Muscle layer of colon (tissue), 2 donors: ENCODE measurements around the gene JAG1.

ENCODE experiments used
- H3K27ac ChIP-seq: one replicate; pipeline ENCODE4 v1.7.0; 2013; ENCODE audit warnings: low read depth, mild to moderate bottlenecking, low read length, moderate library complexity
- H3K27me3 ChIP-seq, 2 donors: one replicate each; pipeline ENCODE4 v1.7.0; 2013; ENCODE audit warnings: low read length in 2 of 2, mild to moderate bottlenecking in 2 of 2; ENCODE audit not compliant: insufficient read depth in 2 of 2, control insufficient read depth in 1 of 2
- H3K36me3 ChIP-seq: one replicate; pipeline ENCODE4 v1.7.0; 2013; ENCODE audit warnings: mild to moderate bottlenecking, low read length; ENCODE audit not compliant: insufficient read depth
- H3K4me1 ChIP-seq: one replicate; pipeline ENCODE4 v1.7.0; 2013; ENCODE audit warnings: mild to moderate bottlenecking, low read length; ENCODE audit not compliant: insufficient read depth
- H3K4me3 ChIP-seq, 2 donors: one replicate each; pipeline ENCODE4 v1.7.0; 2013; ENCODE audit warnings: low read length in 2 of 2, low read depth in 1 of 2, mild to moderate bottlenecking in 1 of 2, moderate library complexity in 1 of 2
- H3K9ac ChIP-seq: one replicate; pipeline ENCODE4 v1.7.0; 2013; ENCODE audit warnings: low read length
- H3K9me3 ChIP-seq: one replicate; pipeline ENCODE4 v1.7.0; 2013; ENCODE audit warnings: mild to moderate bottlenecking, low read length
- donor health status: abdominal sarcoma.
- donor health status: Adenocarcinoma of cecum.

JAG1 gene

DNA sequence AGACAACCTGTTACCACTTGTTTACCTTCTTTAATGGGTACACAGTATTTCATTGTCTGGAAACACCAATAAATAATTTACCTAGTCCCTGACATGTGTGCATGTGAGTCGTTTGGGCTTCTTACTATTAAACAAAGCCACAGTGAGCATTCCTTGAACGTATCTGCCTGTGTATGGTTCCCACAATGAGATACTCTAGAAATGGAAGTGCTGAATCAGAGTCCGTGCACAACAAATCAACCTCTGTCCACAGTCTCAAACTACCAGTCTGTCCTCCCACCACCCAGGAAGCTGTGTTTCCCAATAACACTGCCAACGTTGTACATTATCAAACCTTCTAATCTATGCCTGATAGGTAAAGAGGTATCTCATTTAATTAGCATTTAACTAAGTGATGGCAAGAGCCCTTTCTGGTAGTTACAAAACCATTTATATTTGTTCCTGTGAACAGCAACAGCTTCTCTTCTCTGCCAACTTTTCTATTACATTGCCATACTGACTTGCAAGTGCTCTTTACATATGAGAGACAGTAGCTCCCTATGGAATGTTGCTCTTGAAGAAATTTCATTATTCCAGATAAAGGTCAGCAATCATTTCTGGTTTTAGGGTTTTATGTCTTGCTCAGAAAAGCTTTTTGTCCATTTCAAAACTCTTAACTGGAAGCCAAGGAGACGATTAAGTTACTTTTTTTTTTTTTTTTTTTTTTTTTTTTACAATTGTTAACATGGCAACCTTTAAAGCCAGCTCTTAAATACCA lies 14.7 kb downstream of the JAG1 start:
- Histone ChIP-seq H3K9ac (no peak overlapping the region), H3K4me1 (peaks cover 88% of the 10 kb centered on the region), H3K27ac (peak overlapping the region; percentile 16), H3K27me3 (no peaks in the 10 kb centered on the region), H3K4me3 (no peak overlapping the region), H3K9me3 (no peaks in the 10 kb centered on the region), H3K36me3 (peaks cover 64% of the 10 kb centered on the region)

DNA sequence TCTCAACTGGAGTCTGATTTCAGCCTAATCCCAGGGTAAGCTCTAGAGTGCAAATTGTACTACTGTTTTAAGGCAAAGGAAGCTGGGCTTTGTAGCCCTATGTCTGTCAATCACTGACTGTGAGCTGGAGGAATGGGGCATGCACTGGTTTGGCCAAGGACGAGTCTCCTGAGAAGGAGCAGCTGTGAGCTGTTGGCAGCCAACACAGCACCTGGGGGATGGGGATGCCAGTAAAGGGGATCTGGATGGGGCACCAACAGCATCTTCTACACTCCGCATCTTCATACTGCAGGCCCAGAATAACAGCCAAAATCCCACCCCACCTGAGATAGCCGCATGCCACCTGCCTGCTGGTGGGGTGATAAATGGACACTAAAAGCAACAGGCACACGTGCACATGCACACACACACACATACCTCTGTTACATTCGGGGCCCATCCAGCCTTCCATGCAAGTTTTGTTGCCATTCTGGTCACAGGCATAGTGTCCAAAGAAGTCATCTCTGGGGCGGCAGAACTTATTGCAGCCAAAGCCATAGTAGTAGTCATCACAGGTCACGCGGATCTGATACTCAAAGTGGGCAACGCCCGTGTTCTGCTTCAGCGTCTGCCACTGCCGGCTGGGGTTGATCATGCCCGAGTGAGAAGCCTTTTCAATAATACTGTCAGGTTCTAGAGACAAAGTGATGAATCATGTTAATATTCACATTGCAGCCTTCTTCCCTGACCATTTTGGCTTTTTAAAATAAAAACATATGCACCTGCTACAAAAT lies 15.6 kb downstream of the JAG1 start:
- H3K27ac ChIP-seq: peak overlapping the region; percentile 16
- H3K9ac ChIP-seq: no peak overlapping the region
- no peak overlapping the region for H3K4me3 ChIP-seq
- peaks cover 56% of the 10 kb centered on the region for H3K36me3 ChIP-seq
- H3K4me1 ChIP-seq: peaks cover 84% of the 10 kb centered on the region
- no peaks in the 10 kb centered on the region for H3K9me3 ChIP-seq
- H3K27me3 ChIP-seq: no peaks in the 10 kb centered on the region

- H3K27me3 ChIP-seq: no peaks in the 10 kb centered on the region
- H3K9me3 ChIP-seq: no peaks in the 10 kb centered on the region
- no peak overlapping the region for H3K4me3 ChIP-seq
- peak overlapping the region; percentile 28 for H3K27ac ChIP-seq
- H3K4me1 ChIP-seq: peaks cover 89% of the 10 kb centered on the region
- peaks cover 49% of the 10 kb centered on the region for H3K36me3 ChIP-seq
- H3K9ac ChIP-seq: no peak overlapping the region
These were observed 16.3 kb downstream of the JAG1 start for GRCh38 chr20:10657453-10657852.

- Histone ChIP-seq H3K4me1 (peaks cover 96% of the 10 kb centered on the region), H3K36me3 (peaks cover 38% of the 10 kb centered on the region), H3K9ac (no peak overlapping the region), H3K4me3 (no peak overlapping the region), H3K27me3 (no peaks in the 10 kb centered on the region), H3K27ac (peak overlapping the region; percentile 40), H3K9me3 (no peaks in the 10 kb centered on the region)
These were observed 17.8 kb downstream of the JAG1 start for GRCh38 chr20:10655720-10656669.

GRCh38 chr20:10654630-10655029 lies 19.2 kb downstream of the JAG1 start:
- Histone ChIP-seq H3K9ac (no peak overlapping the region), H3K4me1 (peaks cover 89% of the 10 kb centered on the region), H3K36me3 (peaks cover 44% of the 10 kb centered on the region), H3K4me3 (no peak overlapping the region), H3K27me3 (no peaks in the 10 kb centered on the region), H3K27ac (peak overlapping the region; percentile 80), H3K9me3 (no peaks in the 10 kb centered on the region)

DNA sequence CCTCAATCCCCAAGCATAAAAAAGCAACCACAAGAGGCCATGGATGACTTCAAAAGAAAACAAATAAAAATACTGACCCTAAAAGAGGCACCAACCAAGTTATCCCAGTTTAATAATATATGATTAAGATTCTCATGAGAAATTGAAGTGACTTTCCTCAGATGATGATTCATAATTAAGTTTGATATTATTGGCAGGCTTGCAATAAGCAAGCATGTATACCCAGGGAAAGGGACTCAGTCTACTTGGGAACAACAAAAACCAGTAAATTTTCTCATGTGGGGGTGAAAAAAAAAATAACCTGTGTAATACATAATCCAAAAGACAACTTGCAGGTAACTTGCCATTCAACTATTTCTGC lies 19.6 kb downstream of the JAG1 start:
- Histone ChIP-seq H3K27ac (peak overlapping the region; percentile 80), H3K9ac (peak overlapping the region; percentile 59), H3K27me3 (no peaks in the 10 kb centered on the region), H3K36me3 (peaks cover 48% of the 10 kb centered on the region), H3K9me3 (no peaks in the 10 kb centered on the region), H3K4me3 (peak overlapping the region in 1 of 2 donors; percentile 43), H3K4me1 (peaks cover 85% of the 10 kb centered on the region)

DNA sequence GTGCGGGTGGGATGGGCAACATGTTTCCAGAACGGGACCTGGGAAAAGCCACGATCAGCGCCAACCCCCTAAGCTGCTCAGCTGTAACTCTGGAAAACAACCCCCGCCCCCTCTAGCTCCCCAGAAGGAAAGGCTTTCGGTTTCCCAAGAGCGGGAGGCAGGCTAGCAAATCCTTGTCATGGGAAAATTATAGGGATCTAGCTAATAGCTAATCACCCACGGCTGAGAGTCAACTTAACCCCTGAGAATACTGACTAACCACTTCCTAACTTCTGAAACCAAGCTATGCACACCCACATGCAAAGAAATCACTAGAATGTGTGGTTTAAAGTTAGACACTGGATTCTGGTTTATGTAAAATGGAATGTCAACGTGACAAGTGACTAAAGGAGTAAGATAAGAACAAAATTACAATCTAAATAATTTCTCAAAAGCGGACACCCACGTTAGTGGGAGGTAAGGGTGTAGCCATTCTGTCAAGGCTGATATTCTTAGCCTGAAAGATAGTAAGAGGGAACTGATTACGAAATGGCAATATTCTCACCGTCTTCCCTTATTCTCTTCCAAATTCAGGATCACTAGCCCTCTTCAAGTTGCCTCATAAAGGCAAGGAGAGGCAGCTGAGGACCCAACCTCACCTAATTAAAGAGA lies 20.1 kb downstream of the JAG1 start:
- Histone ChIP-seq H3K27ac (peak overlapping the region; percentile 80), H3K4me1 (peaks cover 80% of the 10 kb centered on the region), H3K9ac (peak overlapping the region; percentile 59)

GRCh38 chr20:10652660-10653261 lies 21.0 kb downstream of the JAG1 start:
- H3K9ac ChIP-seq: no peak overlapping the region
- peak overlapping the region in 1 of 2 donors; percentile 32 for H3K4me3 ChIP-seq
- peaks cover 52% of the 10 kb centered on the region for H3K36me3 ChIP-seq
- peaks cover 70% of the 10 kb centered on the region for H3K4me1 ChIP-seq
- peak overlapping the region; percentile 80 for H3K27ac ChIP-seq
- no peaks in the 10 kb centered on the region for H3K27me3 ChIP-seq
- H3K9me3 ChIP-seq: no peaks in the 10 kb centered on the region

More for the DNA sequence above, 20.1 kb downstream of the JAG1 start:
- H3K27me3 ChIP-seq: no peaks in the 10 kb centered on the region
- peaks cover 52% of the 10 kb centered on the region for H3K36me3 ChIP-seq
- H3K9me3 ChIP-seq: no peaks in the 10 kb centered on the region
- peak overlapping the region in 1 of 2 donors; percentile 43 for H3K4me3 ChIP-seq

- peak overlapping the region; percentile 80 for H3K27ac ChIP-seq
These were observed 21.6 kb downstream of the JAG1 start for GRCh38 chr20:10652185-10652584.

GRCh38 chr20:10651227-10651990 lies 22.4 kb downstream of the JAG1 start:
- no peak overlapping the region for H3K9ac ChIP-seq
- peak overlapping the region; percentile 64 for H3K27ac ChIP-seq
- H3K4me1 ChIP-seq: peaks cover 58% of the 10 kb centered on the region
- H3K4me3 ChIP-seq: no peak overlapping the region
- peaks cover 60% of the 10 kb centered on the region for H3K36me3 ChIP-seq
- no peaks in the 10 kb centered on the region for H3K27me3 ChIP-seq
- no peaks in the 10 kb centered on the region for H3K9me3 ChIP-seq

More at GRCh38 chr20:10652185-10652584, 21.6 kb downstream of the JAG1 start:
- no peak overlapping the region for H3K9ac ChIP-seq
- H3K27me3 ChIP-seq: no peaks in the 10 kb centered on the region
- H3K36me3 ChIP-seq: peaks cover 52% of the 10 kb centered on the region
- H3K4me3 ChIP-seq: peak overlapping the region in 1 of 2 donors; percentile 32
- H3K9me3 ChIP-seq: no peaks in the 10 kb centered on the region
- H3K4me1 ChIP-seq: peaks cover 65% of the 10 kb centered on the region
